GM12878 (cell line): ENCODE results near the gene MTRR. TPM values are rescaled to one million over a fixed set of nuclear protein-coding genes. Genes with fewer than 3 reads are reported as not detected.

Source experiments
- ATAC-seq: fragments of 200-7000 bp; cut with Tn5 transposase; 3 replicates; pipeline ENCODE4 v1.9.1; 2020; ENCODE audit warnings: mild to moderate bottlenecking, moderate library complexity
- Bru-seq: library from RNA; stranded (reverse); fragments of 400-500 nt; gene quantifications from one replicate; lab custom pipeline; 2021; lab: Mats Ljungman, UMichigan
- BruChase-seq, 2 experiments: library from RNA; stranded (reverse); fragments of 400-500 nt; gene quantifications; one replicate each; lab custom pipeline; 2021; lab: Mats Ljungman, UMichigan
- BruUV-seq: library from RNA; stranded (reverse); fragments of 400-500 nt; replicated peaks from 2 replicates; lab custom pipeline; 2021; lab: Mats Ljungman, UMichigan
- CTCF ChIA-PET: fragments of 300-600 bp; sonication (Branson Sonifier 250); formaldehyde crosslinking; extraction: SDS; loops from one replicate; lab custom pipeline; 2021; ENCODE audit warnings: inconsistent platforms; lab: Yijun Ruan, JAX
- POLR2A ChIA-PET: fragments of 350-600 bp; formaldehyde crosslinking; extraction: SDS; loops from one replicate; lab custom pipeline; 2021; ENCODE audit warnings: inconsistent platforms; lab: Charles Lee
- RAD21 ChIA-PET: fragments of 300-600 bp; sonication (Branson Sonifier 250); formaldehyde crosslinking; loops from one replicate; lab custom pipeline; 2023; ENCODE audit warnings: antibody characterized with exemption; ENCODE audit not compliant: unreplicated experiment; lab: Charles Lee
- SMC1A ChIA-PET: fragments of 300-600 bp; sonication (Branson Sonifier 250); formaldehyde crosslinking; loops from one replicate; lab custom pipeline; 2023; ENCODE audit not compliant: unreplicated experiment, uncharacterized antibody; lab: Charles Lee
- DNase-seq: peaks from one replicate; pipeline ENCODE4 v3.0.0-alpha.2; 2011; ENCODE audit warnings: low read depth, low spot score
- FAIRE-seq: peaks from 3 replicates; lab custom pipeline; 2011; peaks lifted over from hg19 to GRCh38; lab: Jason Lieb, UNC
- H2AFZ ChIP-seq: 2 replicates; pipeline ENCODE4 v1.6.0; 2011; ENCODE audit warnings: low read depth, low read length, control low read depth; ENCODE audit not compliant: control insufficient read depth
- H3K27ac ChIP-seq: 2 replicates; pipeline ENCODE4 v1.5.1; 2011; ENCODE audit warnings: control low read depth; ENCODE audit not compliant: control insufficient read depth, insufficient read depth
- H3K27me3 ChIP-seq, 2 experiments: replicated peaks in 1 of 2; 2 replicates each; pipeline versions ENCODE4 v1.6.0 to v1.6.1; 2011; ENCODE audit warnings: low read length in 1 of 2; ENCODE audit not compliant: control insufficient read depth in 2 of 2, insufficient read depth in 2 of 2
- H3K36me3 ChIP-seq, 2 experiments: 2 replicates each; pipeline ENCODE4 v1.5.1; 2011; ENCODE audit warnings: low read length in 1 of 2; ENCODE audit not compliant: control insufficient read depth in 2 of 2, insufficient read depth in 2 of 2
- H3K4me1 ChIP-seq: 2 replicates; pipeline ENCODE4 v1.6.1; 2011; ENCODE audit warnings: mild to moderate bottlenecking, low read length, moderate library complexity, mixed read lengths; ENCODE audit not compliant: control insufficient read depth, insufficient read depth
- H3K4me2 ChIP-seq: 2 replicates; pipeline ENCODE4 v1.6.0; 2011; ENCODE audit warnings: control low read depth; ENCODE audit not compliant: control insufficient read depth, insufficient read depth
- H3K4me3 ChIP-seq: fragments of 200-600 bp; sonication (generic); 2 replicates; pipeline ENCODE4 v1.5.1; 2016
- H3K79me2 ChIP-seq: 2 replicates; pipeline ENCODE4 v1.6.0; 2011; ENCODE audit warnings: low read length; ENCODE audit not compliant: control insufficient read depth, insufficient read depth
- H3K9ac ChIP-seq: 2 replicates; pipeline ENCODE4 v1.8.0; 2011; ENCODE audit warnings: low read length, control low read depth, mixed read lengths; ENCODE audit not compliant: control insufficient read depth, insufficient read depth
- H3K9me3 ChIP-seq: replicated peaks from 3 replicates; pipeline ENCODE4 v1.5.1; 2011; ENCODE audit warnings: mild to moderate bottlenecking, low read length; ENCODE audit not compliant: control insufficient read depth, insufficient read depth
- H4K20me1 ChIP-seq: 2 replicates; pipeline ENCODE4 v1.6.0; 2011; ENCODE audit not compliant: control insufficient read depth, insufficient read depth
- ATF7 ChIP-seq: fragments of 450-650 bp; IDR thresholded peaks from 2 replicates; pipeline ENCODE4 v1.6.1; 2016; ENCODE audit warnings: low read depth, mild to moderate bottlenecking
- E4F1 ChIP-seq: fragments of 450-650 bp; IDR thresholded peaks from 2 replicates; pipeline ENCODE4 v1.6.1; 2018; ENCODE audit warnings: borderline replicate concordance, mild to moderate bottlenecking; ENCODE audit not compliant: partially characterized antibody
- ETV6 ChIP-seq, 2 experiments: fragments of 450-650 bp in 1 of 2; IDR thresholded peaks in 1 of 2; conservative IDR thresholded peaks in 1 of 2; 2 replicates each; pipeline ENCODE4 v1.6.1; 2014; ENCODE audit warnings: antibody characterized with exemption in 1 of 2, borderline replicate concordance in 1 of 2, low read depth in 1 of 2, mild to moderate bottlenecking in 1 of 2, moderate library complexity in 1 of 2
- HDAC6 ChIP-seq: fragments of 200-600 bp; sonication (generic); IDR thresholded peaks from one replicate; pipeline ENCODE4 v1.8.0; 2017; ENCODE audit warnings: antibody characterized with exemption; ENCODE audit not compliant: unreplicated experiment
- IRF3 ChIP-seq: fragments of 450-650 bp; IDR thresholded peaks from 2 replicates; pipeline ENCODE4 v1.6.1; 2014; ENCODE audit warnings: mild to moderate bottlenecking
- IRF4 ChIP-seq: IDR thresholded peaks from 2 replicates; pipeline ENCODE4 v1.6.1; 2011; ENCODE audit warnings: low read depth, low read length
- POLR2AphosphoS5 ChIP-seq: IDR thresholded peaks from 2 replicates; pipeline ENCODE4 v1.6.1; 2011; ENCODE audit warnings: mild to moderate bottlenecking, low read length, inconsistent platforms
- TCF3 ChIP-seq: IDR thresholded peaks from 2 replicates; pipeline ENCODE4 v1.6.1; 2012; ENCODE audit warnings: low read depth, mild to moderate bottlenecking, low read length, borderline replicate concordance; ENCODE audit not compliant: insufficient read depth
- WGBS: methylation state at CpG from one replicate; pipeline ENCODE4 v1.1.6; 2016; ENCODE audit warnings: low lambda C conversion rate; ENCODE audit not compliant: insufficient replicate concordance, insufficient coverage; ENCODE audit errors: missing lambda C conversion rate; 5-methylcytosine and 5-hydroxymethylcytosine counted together
- in situ Hi-C: fragments of 300-500 bp; cut with MboI; formaldehyde crosslinking; loops from 9 replicates; pipeline ENCODE4 v1.14.3; 2018; ENCODE audit warnings: mixed read lengths
- intact Hi-C: fragments of 100-400 bp; cut with micrococcal nuclease; formaldehyde crosslinking; loops from one replicate; pipeline ENCODE4 v1.14.2; 2022; ENCODE audit not compliant: unreplicated experiment
- long read RNA-seq, 2 experiments: library from polyadenylated mRNA; unstranded; transcript quantifications; one replicate each; pipeline ENCODE4 v2.0.0, GENCODE V29; 2019 to 2020
- polyA minus RNA-seq, 3 experiments: library from RNA; depleted of rRNA, polyadenylated mRNA; stranded (reverse); fragments of >200 nt; gene quantifications; 2 replicates each; pipeline ENCODE4 v1.2.3, GENCODE V29; 2011
- polyA plus RNA-seq, 11 experiments: library from polyadenylated mRNA; depleted of rRNA in 4 of 11; unstranded in 6 of 11; stranded (reverse) in 5 of 11; fragments of >200 nt; fragmentation: Nextera tagmentation in 4 of 11; fragmentation: Illumina TruSeq in 1 of 11; extraction: Ambion mirVana in 4 of 11; extraction: Trizol in 1 of 11; gene quantifications; 1 replicate in 1 of 11; 2 replicates in 10 of 11; pipeline versions ENCODE4 v1.2.1 to v1.2.3, GENCODE V29; 2011 to 2016; ENCODE audit warnings: inconsistent platforms in 2 of 11, missing spikeins in 2 of 11, low read depth in 1 of 11
- total RNA-seq, 4 experiments: library from RNA; depleted of rRNA in 3 of 4; stranded (reverse); fragments of >200 nt in 3 of 4; fragmentation: Illumina TruSeq in 1 of 4; extraction: Trizol in 1 of 4; gene quantifications; 2 replicates each; pipeline versions ENCODE4 v1.2.1 to v1.2.3, GENCODE V29; 2013 to 2021
- TF ChIP-seq, protein P1 (sequence below): fragments of 450-650 bp; IDR thresholded peaks from 2 replicates; pipeline ENCODE4 v1.6.1; 2016; ENCODE audit warnings: mild to moderate bottlenecking, moderate library complexity, borderline replicate concordance

Gene MTRR
- 175 and 197 TPM in 2 replicates for total RNA-seq (2013; cell fraction: nucleolus; rRNA removed)
- 32.5 and 46.3 TPM in 2 replicates for total RNA-seq (2014; rRNA removed)
- total RNA-seq (2014; rRNA removed; fragmentation: Illumina TruSeq; extraction: Trizol): 34.5 and 36.9 TPM in 2 replicates
- 44.7 and 47.9 TPM in 2 replicates for total RNA-seq (2021)
- 28.6 TPM for polyA plus RNA-seq (2011; ENCODE audit: low read depth)
- polyA plus RNA-seq (2011; rRNA removed): 67.1 and 76.9 TPM in 2 replicates
- 46.2 and 59.2 TPM in 2 replicates for polyA plus RNA-seq (2011; cell fraction: cytosol; rRNA removed)
- 120 and 133 TPM in 2 replicates for polyA plus RNA-seq (2011; cell fraction: nucleus; rRNA removed)
- polyA plus RNA-seq (2012): 23.6 and 26.3 TPM in 2 replicates
- polyA plus RNA-seq (2014; fragmentation: Illumina TruSeq; extraction: Trizol): 55.4 and 70.2 TPM in 2 replicates
- 10 to 100 TPM; 13.8 to 18.2 TPM for polyA plus RNA-seq (2014; fragmentation: Nextera tagmentation; extraction: Ambion mirVana)
- polyA plus RNA-seq (2014; rRNA removed): 38.3 and 39.7 TPM in 2 replicates
- polyA plus RNA-seq (2016; fragmentation: Nextera tagmentation; extraction: Ambion mirVana): 10 to 100 TPM; 37.8 to 42.2 TPM
- 105 and 123 TPM in 2 replicates for polyA minus RNA-seq (2011; rRNA and poly(A)+ RNA removed)
- 9.8 and 32.2 TPM in 2 replicates for polyA minus RNA-seq (2011; cell fraction: cytosol; rRNA and poly(A)+ RNA removed)
- polyA minus RNA-seq (2011; cell fraction: nucleus; rRNA and poly(A)+ RNA removed): 118 and 159 TPM in 2 replicates
- Bru-seq, nascent RNA: percentile 91 among the genes with signal in this experiment
- percentile 79 among the genes with signal in this experiment for BruChase-seq, experiment 1, labeled RNA remaining after a 6-hour chase
- percentile 90 among the genes with signal in this experiment for BruChase-seq, experiment 2, labeled RNA remaining after a 2-hour chase
- long read RNA-seq, experiment 1, partial matches to known transcripts: 2 of 19 reads
- long read RNA-seq, experiment 1, other reads (novel, unspliced or antisense): 14 of 19 reads
- long read RNA-seq, experiment 2, transcript MTRR-202 (15 exons, 3,215 nt): major isoform, 22 of 146 reads
- long read RNA-seq, experiment 2, transcript MTRR-201 (15 exons, 3,274 nt): minor isoform, 5 of 146 reads
- long read RNA-seq, experiment 2, partial matches to known transcripts: 17 of 146 reads
- long read RNA-seq, experiment 2, other reads (novel, unspliced or antisense): 98 of 146 reads

DNA sequence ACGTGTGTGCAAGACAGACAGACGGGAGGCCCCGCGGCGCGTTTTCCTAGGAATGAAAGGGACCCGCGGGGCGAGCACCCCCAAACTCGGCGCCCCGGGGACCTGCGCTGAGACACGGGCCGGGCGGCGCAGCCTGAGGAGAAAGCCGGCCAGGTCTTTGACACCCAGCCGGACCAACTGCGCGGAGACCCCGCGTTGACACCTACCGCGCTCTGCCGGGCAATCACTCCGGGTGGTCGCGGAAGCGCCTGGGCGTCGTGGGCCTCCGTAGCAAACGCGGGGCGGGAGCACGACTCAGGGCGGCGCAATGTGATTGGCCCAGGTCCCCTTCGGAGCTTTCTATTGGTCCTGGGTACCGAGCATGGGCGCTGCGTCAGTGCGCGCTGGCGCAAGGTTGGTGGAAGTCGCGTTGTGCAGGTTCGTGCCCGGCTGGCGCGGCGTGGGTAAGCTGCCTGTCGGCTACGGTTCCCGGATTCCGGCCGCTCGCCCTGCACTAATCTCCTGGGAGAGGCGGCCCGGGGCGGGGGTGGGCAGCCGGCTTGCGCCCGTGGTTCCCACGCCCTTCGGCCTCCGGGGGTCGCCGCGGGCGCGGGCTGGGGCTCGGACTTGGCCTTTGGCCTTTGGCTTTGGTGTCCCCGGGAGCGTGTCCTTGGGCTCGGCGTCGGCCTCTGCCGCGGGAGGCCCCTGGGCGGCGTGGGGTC lies at the start of gene MTRR, which contains the start of gene FASTKD3:
Gene MTRR, plus strand, starts transcription at position 376 of the 701 bp plus-strand sequence. CDS start 1,647 bp downstream, outside the sequence.
Gene FASTKD3, minus strand, starts transcription at position 259 of the 701 bp plus-strand sequence. CDS start 948 bp downstream, outside the sequence.
- under 1% methylated on average over 80 of the region's 83 CpGs for WGBS
- Histone ChIP-seq H3K27me3 (no peaks in the 10 kb centered on the region), H3K4me1 (peaks cover 29% of the 10 kb centered on the region), H3K9ac (peak within 1 kb of the TSS; percentile 86), H3K9me3 (no peaks in the 10 kb centered on the region), H3K4me2 (peak within 1 kb of the TSS; percentile 90), H3K36me3 (no peaks in the 10 kb centered on the region), H3K27ac (peak within 1 kb of the TSS; percentile 84), H3K79me2 (peaks cover 60% of the 10 kb centered on the region), H4K20me1 (no peaks in the 10 kb centered on the region), H3K4me3 (peak within 1 kb of the TSS; percentile 97), H2AFZ (peak within 1 kb of the TSS; percentile 78)
- FAIRE-seq (peak; percentile 83), ATAC-seq (peak; percentile 99), DNase-seq (peak; percentile 66)
- in situ Hi-C loops (no loop called here), intact Hi-C loops (no loop called here)
- RAD21 ChIA-PET: interaction anchor here (1.2 to 2.9 kb wide), 4 partner anchors 9 to 1329 kb away, joined by 3 to 13 read pairs (median 6); no protein-coding TSS in a partner anchor
- BruUV-seq: no TSS peak
- SMC1A ChIA-PET: interaction anchor here (0.8 to 2.8 kb wide), 6 partner anchors 9 to 28 kb away, joined by 3 to 9 read pairs (median 4); no protein-coding TSS in a partner anchor
- CTCF ChIA-PET: interaction anchor here (1.0 to 9.9 kb wide), 3 partner anchors 8 to 35 kb away, joined by 3 to 92 read pairs (median 3); no protein-coding TSS in a partner anchor
- POLR2A ChIA-PET: interaction anchor here (0.8 to 1.2 kb wide), 3 partner anchors 9 to 18 kb away, joined by 3 to 4 read pairs (median 3); no protein-coding TSS in a partner anchor
- TF ChIP-seq E4F1: no peak
- TF ChIP-seq ATF7: no peak
- TF ChIP-seq IRF3: peak; percentile 81
- TF ChIP-seq HDAC6: no peak
- TF ChIP-seq, protein P1, sequence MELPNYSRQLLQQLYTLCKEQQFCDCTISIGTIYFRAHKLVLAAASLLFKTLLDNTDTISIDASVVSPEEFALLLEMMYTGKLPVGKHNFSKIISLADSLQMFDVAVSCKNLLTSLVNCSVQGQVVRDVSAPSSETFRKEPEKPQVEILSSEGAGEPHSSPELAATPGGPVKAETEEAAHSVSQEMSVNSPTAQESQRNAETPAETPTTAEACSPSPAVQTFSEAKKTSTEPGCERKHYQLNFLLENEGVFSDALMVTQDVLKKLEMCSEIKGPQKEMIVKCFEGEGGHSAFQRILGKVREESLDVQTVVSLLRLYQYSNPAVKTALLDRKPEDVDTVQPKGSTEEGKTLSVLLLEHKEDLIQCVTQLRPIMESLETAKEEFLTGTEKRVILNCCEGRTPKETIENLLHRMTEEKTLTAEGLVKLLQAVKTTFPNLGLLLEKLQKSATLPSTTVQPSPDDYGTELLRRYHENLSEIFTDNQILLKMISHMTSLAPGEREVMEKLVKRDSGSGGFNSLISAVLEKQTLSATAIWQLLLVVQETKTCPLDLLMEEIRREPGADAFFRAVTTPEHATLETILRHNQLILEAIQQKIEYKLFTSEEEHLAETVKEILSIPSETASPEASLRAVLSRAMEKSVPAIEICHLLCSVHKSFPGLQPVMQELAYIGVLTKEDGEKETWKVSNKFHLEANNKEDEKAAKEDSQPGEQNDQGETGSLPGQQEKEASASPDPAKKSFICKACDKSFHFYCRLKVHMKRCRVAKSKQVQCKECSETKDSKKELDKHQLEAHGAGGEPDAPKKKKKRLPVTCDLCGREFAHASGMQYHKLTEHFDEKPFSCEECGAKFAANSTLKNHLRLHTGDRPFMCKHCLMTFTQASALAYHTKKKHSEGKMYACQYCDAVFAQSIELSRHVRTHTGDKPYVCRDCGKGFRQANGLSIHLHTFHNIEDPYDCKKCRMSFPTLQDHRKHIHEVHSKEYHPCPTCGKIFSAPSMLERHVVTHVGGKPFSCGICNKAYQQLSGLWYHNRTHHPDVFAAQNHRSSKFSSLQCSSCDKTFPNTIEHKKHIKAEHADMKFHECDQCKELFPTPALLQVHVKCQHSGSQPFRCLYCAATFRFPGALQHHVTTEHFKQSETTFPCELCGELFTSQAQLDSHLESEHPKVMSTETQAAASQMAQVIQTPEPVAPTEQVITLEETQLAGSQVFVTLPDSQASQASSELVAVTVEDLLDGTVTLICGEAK: 0 out of 2 replicates have a peak, but pooled peaks have one; percentile 22
- TF ChIP-seq TCF3: no peak
- peak; percentile 92 for TF ChIP-seq POLR2AphosphoS5
- no peak for TF ChIP-seq ETV6 (conservative IDR thresholded peaks at IDR 0.05 in 1 of 2, IDR thresholded peaks at IDR 0.05 in 1 of 2; ENCODE audit: borderline replicate concordance in 1 of 2, low read depth in 1 of 2)
- no peak for TF ChIP-seq IRF4
